WTC11 (cell line): Measurements from ENCODE around the gene OGA. TPM values are rescaled to one million over a fixed set of nuclear protein-coding genes. Genes with fewer than 3 reads are reported as not detected.

ENCODE experiments used
- ATF1 ChIP-seq: sonication (generic); formaldehyde crosslinking; IDR thresholded peaks from 2 replicates; pipeline ENCODE4 v1.8.1; 2023; ENCODE audit warnings: mild to moderate bottlenecking, moderate library complexity, missing genetic modification reagents
- ATF3 ChIP-seq: sonication (generic); formaldehyde crosslinking; conservative IDR thresholded peaks from 2 replicates; pipeline ENCODE4 v1.8.1; 2022; ENCODE audit warnings: mild to moderate bottlenecking, missing genetic modification reagents
- CBFB ChIP-seq: sonication (generic); formaldehyde crosslinking; IDR thresholded peaks from 2 replicates; pipeline ENCODE4 v1.8.1; 2022; ENCODE audit warnings: mild to moderate bottlenecking, low read depth, missing genetic modification reagents
- FOXJ3 ChIP-seq: sonication (generic); formaldehyde crosslinking; IDR thresholded peaks from 2 replicates; pipeline ENCODE4 v1.9.0; 2021; ENCODE audit warnings: missing genetic modification reagents, mild to moderate bottlenecking, borderline replicate concordance
- GABPB1 ChIP-seq: sonication (generic); formaldehyde crosslinking; IDR thresholded peaks from 2 replicates; pipeline ENCODE4 v1.8.1; 2023; ENCODE audit warnings: mild to moderate bottlenecking, missing genetic modification reagents
- HMGA2 ChIP-seq: fragments of 250-450 bp; sonication (Bioruptor Pico); IDR thresholded peaks from 2 replicates; pipeline ENCODE4 v1.4.0; 2021; ENCODE audit warnings: mild to moderate bottlenecking, moderate library complexity
- IRF2 ChIP-seq: sonication (generic); formaldehyde crosslinking; IDR thresholded peaks from 2 replicates; pipeline ENCODE4 v1.8.0; 2022; ENCODE audit warnings: low read depth, missing genetic modification reagents, borderline replicate concordance
- JUN ChIP-seq: sonication (generic); formaldehyde crosslinking; IDR thresholded peaks from 2 replicates; pipeline ENCODE4 v1.8.0; 2023; ENCODE audit warnings: mild to moderate bottlenecking, missing genetic modification reagents
- MAX ChIP-seq: sonication (generic); formaldehyde crosslinking; IDR thresholded peaks from 2 replicates; pipeline ENCODE4 v1.8.0; 2022; ENCODE audit warnings: mild to moderate bottlenecking, missing genetic modification reagents
- NFE2L1 ChIP-seq: sonication (generic); formaldehyde crosslinking; IDR thresholded peaks from 2 replicates; pipeline ENCODE4 v1.8.1; 2023; ENCODE audit warnings: missing genetic modification reagents
- NFYB ChIP-seq: sonication (generic); formaldehyde crosslinking; conservative IDR thresholded peaks from 2 replicates; pipeline ENCODE4 v1.8.0; 2022; ENCODE audit warnings: low read depth, missing genetic modification reagents
- NR1H2 ChIP-seq: sonication (generic); formaldehyde crosslinking; IDR thresholded peaks from 2 replicates; pipeline ENCODE4 v1.9.0; 2021; ENCODE audit warnings: mild to moderate bottlenecking, moderate library complexity, missing genetic modification reagents
- OVOL2 ChIP-seq: fragments of 250-450 bp; sonication (Bioruptor Pico); IDR thresholded peaks from 2 replicates; pipeline ENCODE4 v1.9.0; 2021; ENCODE audit warnings: mild to moderate bottlenecking, borderline replicate concordance
- SMAD3 ChIP-seq: sonication (generic); formaldehyde crosslinking; IDR thresholded peaks from 2 replicates; pipeline ENCODE4 v1.8.0; 2022; ENCODE audit warnings: missing genetic modification reagents, mild to moderate bottlenecking, borderline replicate concordance
- SOX15 ChIP-seq: fragments of 250-450 bp; sonication (Bioruptor Pico); IDR thresholded peaks from 2 replicates; pipeline ENCODE4 v1.9.0; 2021; ENCODE audit warnings: mild to moderate bottlenecking
- SP1 ChIP-seq: sonication (generic); formaldehyde crosslinking; conservative IDR thresholded peaks from 2 replicates; pipeline ENCODE4 v1.8.1; 2022; ENCODE audit warnings: missing genetic modification reagents
- TEAD1 ChIP-seq: sonication (generic); formaldehyde crosslinking; IDR thresholded peaks from 2 replicates; pipeline ENCODE4 v1.8.0; 2022; ENCODE audit warnings: mild to moderate bottlenecking, missing genetic modification reagents
- ZMAT4 ChIP-seq: fragments of 250-450 bp; sonication (Bioruptor Pico); IDR thresholded peaks from 2 replicates; pipeline ENCODE4 v1.9.0; 2021; ENCODE audit warnings: mild to moderate bottlenecking
- ZNF121 ChIP-seq: sonication (generic); formaldehyde crosslinking; IDR thresholded peaks from 2 replicates; pipeline ENCODE4 v1.8.0; 2023; ENCODE audit warnings: missing genetic modification reagents
- ZNF138 ChIP-seq: sonication (generic); formaldehyde crosslinking; conservative IDR thresholded peaks from 2 replicates; pipeline ENCODE4 v1.8.1; 2022; ENCODE audit warnings: mild to moderate bottlenecking, moderate library complexity, missing genetic modification reagents
- ZNF232 ChIP-seq: sonication (generic); formaldehyde crosslinking; IDR thresholded peaks from 2 replicates; pipeline ENCODE4 v1.8.0; 2022; ENCODE audit warnings: mild to moderate bottlenecking, missing genetic modification reagents
- ZNF317 ChIP-seq: sonication (generic); formaldehyde crosslinking; IDR thresholded peaks from 2 replicates; pipeline ENCODE4 v1.8.1; 2023; ENCODE audit warnings: low read depth, mild to moderate bottlenecking, moderate library complexity, missing genetic modification reagents, borderline replicate concordance
- ZNF396 ChIP-seq: fragments of 250-450 bp; sonication (Bioruptor Pico); IDR thresholded peaks from 2 replicates; pipeline ENCODE4 v1.8.0; 2021; ENCODE audit warnings: mild to moderate bottlenecking, moderate library complexity, borderline replicate concordance
- total RNA-seq: library from RNA; stranded (reverse); gene quantifications from 3 replicates; pipeline ENCODE4 v1.2.3, GENCODE V29; 2021
- TF ChIP-seq, protein P1 (sequence below): sonication (generic); formaldehyde crosslinking; IDR thresholded peaks from 2 replicates; pipeline ENCODE4 v1.8.1; 2022; ENCODE audit warnings: missing genetic modification reagents, borderline replicate concordance
- TF ChIP-seq, protein P2 (sequence below): fragments of 250-450 bp; sonication (Bioruptor Pico); IDR thresholded peaks from 2 replicates; pipeline ENCODE4 v2.1.2; 2022; ENCODE audit warnings: mild to moderate bottlenecking, moderate library complexity
- TF ChIP-seq, protein P3 (sequence below): fragments of 250-450 bp; sonication (Bioruptor Pico); IDR thresholded peaks from 2 replicates; pipeline ENCODE4 v1.8.0; 2021; ENCODE audit warnings: mild to moderate bottlenecking
- TF ChIP-seq, protein P4 (sequence below): fragments of 250-450 bp; sonication (Bioruptor Pico); IDR thresholded peaks from 2 replicates; pipeline ENCODE4 v1.9.0; 2021; ENCODE audit warnings: mild to moderate bottlenecking, borderline replicate concordance
- TF ChIP-seq, protein P5 (sequence below): sonication (generic); formaldehyde crosslinking; IDR thresholded peaks from 2 replicates; pipeline ENCODE4 v1.8.1; 2022; ENCODE audit warnings: low read depth, missing genetic modification reagents, borderline replicate concordance

OGA gene
- total RNA-seq, 1 experiment from 2014 or later, result 111 TPM

GRCh38 chr10:101840741-101841453 is 22.7 kb upstream of the OGA start (continued):
- TF ChIP-seq, protein P1, sequence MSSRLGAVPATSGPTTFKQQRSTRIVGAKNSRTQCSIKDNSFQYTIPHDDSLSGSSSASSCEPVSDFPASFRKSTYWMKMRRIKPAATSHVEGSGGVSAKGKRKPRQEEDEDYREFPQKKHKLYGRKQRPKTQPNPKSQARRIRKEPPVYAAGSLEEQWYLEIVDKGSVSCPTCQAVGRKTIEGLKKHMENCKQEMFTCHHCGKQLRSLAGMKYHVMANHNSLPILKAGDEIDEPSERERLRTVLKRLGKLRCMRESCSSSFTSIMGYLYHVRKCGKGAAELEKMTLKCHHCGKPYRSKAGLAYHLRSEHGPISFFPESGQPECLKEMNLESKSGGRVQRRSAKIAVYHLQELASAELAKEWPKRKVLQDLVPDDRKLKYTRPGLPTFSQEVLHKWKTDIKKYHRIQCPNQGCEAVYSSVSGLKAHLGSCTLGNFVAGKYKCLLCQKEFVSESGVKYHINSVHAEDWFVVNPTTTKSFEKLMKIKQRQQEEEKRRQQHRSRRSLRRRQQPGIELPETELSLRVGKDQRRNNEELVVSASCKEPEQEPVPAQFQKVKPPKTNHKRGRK, result no peak
- peak; percentile 31; the same call in 1 of the 2 replicates for TF ChIP-seq NFE2L1 (CRISPR knock-in tag)
- no peak for TF ChIP-seq IRF2 (CRISPR knock-in tag)
- TF ChIP-seq, protein P2, sequence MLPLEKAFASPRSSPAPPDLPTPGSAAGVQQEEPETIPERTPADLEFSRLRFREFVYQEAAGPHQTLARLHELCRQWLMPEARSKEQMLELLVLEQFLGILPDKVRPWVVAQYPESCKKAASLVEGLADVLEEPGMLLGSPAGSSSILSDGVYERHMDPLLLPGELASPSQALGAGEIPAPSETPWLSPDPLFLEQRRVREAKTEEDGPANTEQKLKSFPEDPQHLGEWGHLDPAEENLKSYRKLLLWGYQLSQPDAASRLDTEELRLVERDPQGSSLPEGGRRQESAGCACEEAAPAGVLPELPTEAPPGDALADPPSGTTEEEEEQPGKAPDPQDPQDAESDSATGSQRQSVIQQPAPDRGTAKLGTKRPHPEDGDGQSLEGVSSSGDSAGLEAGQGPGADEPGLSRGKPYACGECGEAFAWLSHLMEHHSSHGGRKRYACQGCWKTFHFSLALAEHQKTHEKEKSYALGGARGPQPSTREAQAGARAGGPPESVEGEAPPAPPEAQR, result no peak
- no peak for TF ChIP-seq NFYB (CRISPR knock-in tag)
- TF ChIP-seq, protein P3, sequence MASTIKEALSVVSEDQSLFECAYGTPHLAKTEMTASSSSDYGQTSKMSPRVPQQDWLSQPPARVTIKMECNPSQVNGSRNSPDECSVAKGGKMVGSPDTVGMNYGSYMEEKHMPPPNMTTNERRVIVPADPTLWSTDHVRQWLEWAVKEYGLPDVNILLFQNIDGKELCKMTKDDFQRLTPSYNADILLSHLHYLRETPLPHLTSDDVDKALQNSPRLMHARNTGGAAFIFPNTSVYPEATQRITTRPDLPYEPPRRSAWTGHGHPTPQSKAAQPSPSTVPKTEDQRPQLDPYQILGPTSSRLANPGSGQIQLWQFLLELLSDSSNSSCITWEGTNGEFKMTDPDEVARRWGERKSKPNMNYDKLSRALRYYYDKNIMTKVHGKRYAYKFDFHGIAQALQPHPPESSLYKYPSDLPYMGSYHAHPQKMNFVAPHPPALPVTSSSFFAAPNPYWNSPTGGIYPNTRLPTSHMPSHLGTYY (CRISPR knock-in tag), result no peak
- TF ChIP-seq HMGA2 (CRISPR knock-in tag), result no peak
- no peak for TF ChIP-seq SP1
- TF ChIP-seq ATF1 (CRISPR knock-in tag), result no peak
- no peak for TF ChIP-seq ZNF121 (CRISPR knock-in tag)
- peak; percentile 20; the same call in 1 of the 2 replicates for TF ChIP-seq MAX (CRISPR knock-in tag)
- no peak for TF ChIP-seq OVOL2 (CRISPR knock-in tag)
- no peak for TF ChIP-seq ATF3 (CRISPR knock-in tag)
- peak; percentile 78; the same call in 1 of the 2 replicates for TF ChIP-seq TEAD1 (CRISPR knock-in tag)
- TF ChIP-seq ZNF396 (CRISPR knock-in tag), result no peak
- TF ChIP-seq, protein P4, sequence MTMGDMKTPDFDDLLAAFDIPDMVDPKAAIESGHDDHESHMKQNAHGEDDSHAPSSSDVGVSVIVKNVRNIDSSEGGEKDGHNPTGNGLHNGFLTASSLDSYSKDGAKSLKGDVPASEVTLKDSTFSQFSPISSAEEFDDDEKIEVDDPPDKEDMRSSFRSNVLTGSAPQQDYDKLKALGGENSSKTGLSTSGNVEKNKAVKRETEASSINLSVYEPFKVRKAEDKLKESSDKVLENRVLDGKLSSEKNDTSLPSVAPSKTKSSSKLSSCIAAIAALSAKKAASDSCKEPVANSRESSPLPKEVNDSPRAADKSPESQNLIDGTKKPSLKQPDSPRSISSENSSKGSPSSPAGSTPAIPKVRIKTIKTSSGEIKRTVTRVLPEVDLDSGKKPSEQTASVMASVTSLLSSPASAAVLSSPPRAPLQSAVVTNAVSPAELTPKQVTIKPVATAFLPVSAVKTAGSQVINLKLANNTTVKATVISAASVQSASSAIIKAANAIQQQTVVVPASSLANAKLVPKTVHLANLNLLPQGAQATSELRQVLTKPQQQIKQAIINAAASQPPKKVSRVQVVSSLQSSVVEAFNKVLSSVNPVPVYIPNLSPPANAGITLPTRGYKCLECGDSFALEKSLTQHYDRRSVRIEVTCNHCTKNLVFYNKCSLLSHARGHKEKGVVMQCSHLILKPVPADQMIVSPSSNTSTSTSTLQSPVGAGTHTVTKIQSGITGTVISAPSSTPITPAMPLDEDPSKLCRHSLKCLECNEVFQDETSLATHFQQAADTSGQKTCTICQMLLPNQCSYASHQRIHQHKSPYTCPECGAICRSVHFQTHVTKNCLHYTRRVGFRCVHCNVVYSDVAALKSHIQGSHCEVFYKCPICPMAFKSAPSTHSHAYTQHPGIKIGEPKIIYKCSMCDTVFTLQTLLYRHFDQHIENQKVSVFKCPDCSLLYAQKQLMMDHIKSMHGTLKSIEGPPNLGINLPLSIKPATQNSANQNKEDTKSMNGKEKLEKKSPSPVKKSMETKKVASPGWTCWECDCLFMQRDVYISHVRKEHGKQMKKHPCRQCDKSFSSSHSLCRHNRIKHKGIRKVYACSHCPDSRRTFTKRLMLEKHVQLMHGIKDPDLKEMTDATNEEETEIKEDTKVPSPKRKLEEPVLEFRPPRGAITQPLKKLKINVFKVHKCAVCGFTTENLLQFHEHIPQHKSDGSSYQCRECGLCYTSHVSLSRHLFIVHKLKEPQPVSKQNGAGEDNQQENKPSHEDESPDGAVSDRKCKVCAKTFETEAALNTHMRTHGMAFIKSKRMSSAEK (CRISPR knock-in tag), result no peak
- TF ChIP-seq ZMAT4 (CRISPR knock-in tag), result no peak
- no peak for TF ChIP-seq ZNF232 (CRISPR knock-in tag)
- no peak for TF ChIP-seq ZNF317 (CRISPR knock-in tag)
- no peak for TF ChIP-seq GABPB1 (CRISPR knock-in tag)
- TF ChIP-seq SOX15, result no peak
- TF ChIP-seq CBFB (CRISPR knock-in tag), result no peak
- no peak; the same call in 1 of the 2 replicates for TF ChIP-seq JUN
- no peak for TF ChIP-seq FOXJ3
- peak; percentile 58; the same call in 1 of the 2 replicates for TF ChIP-seq SMAD3 (CRISPR knock-in tag)
- no peak for TF ChIP-seq ZNF138 (CRISPR knock-in tag)
- TF ChIP-seq, protein P5, sequence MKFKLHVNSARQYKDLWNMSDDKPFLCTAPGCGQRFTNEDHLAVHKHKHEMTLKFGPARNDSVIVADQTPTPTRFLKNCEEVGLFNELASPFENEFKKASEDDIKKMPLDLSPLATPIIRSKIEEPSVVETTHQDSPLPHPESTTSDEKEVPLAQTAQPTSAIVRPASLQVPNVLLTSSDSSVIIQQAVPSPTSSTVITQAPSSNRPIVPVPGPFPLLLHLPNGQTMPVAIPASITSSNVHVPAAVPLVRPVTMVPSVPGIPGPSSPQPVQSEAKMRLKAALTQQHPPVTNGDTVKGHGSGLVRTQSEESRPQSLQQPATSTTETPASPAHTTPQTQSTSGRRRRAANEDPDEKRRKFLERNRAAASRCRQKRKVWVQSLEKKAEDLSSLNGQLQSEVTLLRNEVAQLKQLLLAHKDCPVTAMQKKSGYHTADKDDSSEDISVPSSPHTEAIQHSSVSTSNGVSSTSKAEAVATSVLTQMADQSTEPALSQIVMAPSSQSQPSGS (CRISPR knock-in tag), result no peak
- no peak for TF ChIP-seq NR1H2
